ENCODE results near the gene BHLHE41. TPM values are rescaled to one million over a fixed set of nuclear protein-coding genes. Genes with fewer than 3 reads are reported as not detected.

BHLHE41 gene
- total RNA-seq, 1 donor: 4.3 TPM

DNA sequence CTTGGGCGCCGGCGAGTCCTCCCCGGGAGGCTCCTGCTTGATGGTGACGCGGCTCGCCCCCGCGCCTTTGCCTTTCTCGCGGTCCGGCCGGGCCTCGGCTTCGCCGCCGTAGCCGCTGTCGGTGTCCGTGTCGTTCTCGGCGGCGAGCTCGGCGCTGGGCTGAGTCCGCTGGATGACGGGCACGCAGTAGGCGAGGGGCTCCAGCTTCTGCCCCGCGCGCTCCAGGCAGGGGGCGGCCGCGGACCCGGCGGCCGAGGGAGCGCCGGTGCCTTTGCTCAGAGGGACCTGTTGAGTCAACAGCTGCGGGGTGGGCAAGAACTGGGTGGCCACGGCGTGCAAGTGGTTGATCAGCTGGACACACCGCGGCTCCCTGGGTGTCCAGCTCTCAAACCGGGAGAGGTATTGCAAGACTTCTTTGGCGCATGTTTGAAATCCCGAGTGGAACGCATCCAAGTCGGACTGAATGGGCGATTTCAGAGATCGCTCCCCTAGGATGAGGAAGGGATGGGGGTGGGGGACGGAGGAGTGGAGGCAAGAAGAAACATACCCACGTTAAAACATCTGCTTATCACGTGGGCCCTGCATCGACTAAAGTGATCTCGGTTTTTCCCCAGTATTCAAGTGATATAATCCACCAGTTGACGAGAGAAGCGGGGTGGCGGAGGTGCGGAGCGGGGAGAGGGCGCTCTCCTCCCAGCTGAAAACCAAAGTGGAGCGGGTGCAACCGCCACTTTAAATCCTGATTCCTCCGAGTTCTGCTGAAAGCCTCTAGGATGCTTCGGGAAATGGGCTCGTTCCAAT, 2.0 kb downstream of the BHLHE41 start:
- TF ChIP-seq, protein P1, sequence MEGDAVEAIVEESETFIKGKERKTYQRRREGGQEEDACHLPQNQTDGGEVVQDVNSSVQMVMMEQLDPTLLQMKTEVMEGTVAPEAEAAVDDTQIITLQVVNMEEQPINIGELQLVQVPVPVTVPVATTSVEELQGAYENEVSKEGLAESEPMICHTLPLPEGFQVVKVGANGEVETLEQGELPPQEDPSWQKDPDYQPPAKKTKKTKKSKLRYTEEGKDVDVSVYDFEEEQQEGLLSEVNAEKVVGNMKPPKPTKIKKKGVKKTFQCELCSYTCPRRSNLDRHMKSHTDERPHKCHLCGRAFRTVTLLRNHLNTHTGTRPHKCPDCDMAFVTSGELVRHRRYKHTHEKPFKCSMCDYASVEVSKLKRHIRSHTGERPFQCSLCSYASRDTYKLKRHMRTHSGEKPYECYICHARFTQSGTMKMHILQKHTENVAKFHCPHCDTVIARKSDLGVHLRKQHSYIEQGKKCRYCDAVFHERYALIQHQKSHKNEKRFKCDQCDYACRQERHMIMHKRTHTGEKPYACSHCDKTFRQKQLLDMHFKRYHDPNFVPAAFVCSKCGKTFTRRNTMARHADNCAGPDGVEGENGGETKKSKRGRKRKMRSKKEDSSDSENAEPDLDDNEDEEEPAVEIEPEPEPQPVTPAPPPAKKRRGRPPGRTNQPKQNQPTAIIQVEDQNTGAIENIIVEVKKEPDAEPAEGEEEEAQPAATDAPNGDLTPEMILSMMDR (IDR thresholded peaks at IDR 0.05; ENCODE audit: extremely low read depth, low read depth, low read length): peak; percentile 43
- Histone ChIP-seq H3K36me3 (ENCODE audit: insufficient read depth, low read length) (no peaks in the 10 kb centered on the region), H2AFZ (ENCODE audit: low read length) (peak overlapping the region; percentile 83), H3K79me2 (ENCODE audit: insufficient read depth, low read length) (no peaks in the 10 kb centered on the region), H3K27me3 (ENCODE audit: insufficient read depth, low read length) (peaks cover 11% of the 10 kb centered on the region), H3K4me3 (ENCODE audit: insufficient read depth, low read length) (peak overlapping the region; percentile 70), H3K4me1 (ENCODE audit: insufficient read depth, low read length) (peaks cover 19% of the 10 kb centered on the region), H3K9me3 (ENCODE audit: low read depth, low read length) (no peaks in the 10 kb centered on the region), H3K27ac (ENCODE audit: low read depth, low read length) (peak overlapping the region; percentile 62), H3K4me2 (ENCODE audit: insufficient read depth, low read length) (peak overlapping the region; percentile 97), H4K20me1 (ENCODE audit: insufficient read depth, low read length) (no peaks in the 10 kb centered on the region)
- DNase-seq (ENCODE audit: insufficient read length, low spot score, missing footprints): peak; percentile 96

DNA sequence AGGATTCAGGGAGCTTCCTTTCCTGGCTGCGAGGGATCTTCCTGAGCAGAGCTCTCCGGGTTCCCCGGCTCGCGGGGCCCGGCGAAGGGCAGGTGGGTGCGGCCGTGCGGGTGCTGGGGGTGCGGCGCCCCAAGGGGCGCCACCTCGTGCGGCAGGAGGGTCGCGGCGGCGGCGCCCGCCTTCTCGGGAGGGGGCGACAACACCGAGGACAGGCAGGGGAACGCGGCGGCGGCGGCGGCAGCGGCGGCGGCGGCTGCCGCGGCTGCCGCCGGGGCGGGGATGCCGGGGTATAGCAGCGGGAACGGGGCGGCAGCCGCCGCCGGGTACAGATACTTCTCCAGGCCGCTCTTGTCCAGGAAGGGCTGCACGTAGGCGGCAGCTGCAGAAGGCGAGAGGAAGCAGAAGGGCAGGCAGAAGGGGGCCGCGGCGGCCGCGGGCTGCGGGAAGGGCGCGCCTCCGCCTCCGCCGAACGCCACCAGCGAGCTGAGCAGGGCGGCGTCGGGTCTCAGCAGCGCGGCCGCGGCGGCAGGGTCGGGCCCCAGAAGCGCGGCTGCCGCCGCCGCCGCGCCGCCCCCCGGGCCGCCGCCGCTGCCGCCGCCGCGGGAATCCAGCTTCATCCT, 2.7 kb downstream of the BHLHE41 start:
- Histone ChIP-seq H3K4me2 (ENCODE audit: insufficient read depth, low read length) (peak overlapping the region; percentile 97), H3K27me3 (ENCODE audit: insufficient read depth, low read length) (peaks cover 4% of the 10 kb centered on the region), H3K79me2 (ENCODE audit: insufficient read depth, low read length) (no peaks in the 10 kb centered on the region), H3K4me3 (ENCODE audit: insufficient read depth, low read length) (peak overlapping the region; percentile 70), H3K4me1 (ENCODE audit: insufficient read depth, low read length) (peaks cover 19% of the 10 kb centered on the region), H3K36me3 (ENCODE audit: insufficient read depth, low read length) (no peaks in the 10 kb centered on the region), H3K9me3 (ENCODE audit: low read depth, low read length) (no peaks in the 10 kb centered on the region), H3K27ac (ENCODE audit: low read depth, low read length) (no peak overlapping the region), H2AFZ (ENCODE audit: low read length) (peak overlapping the region; percentile 66), H4K20me1 (ENCODE audit: insufficient read depth, low read length) (no peaks in the 10 kb centered on the region)
- TF ChIP-seq, protein P1 (IDR thresholded peaks at IDR 0.05; ENCODE audit: extremely low read depth, low read depth, low read length): no peak
- peak; percentile 87 for DNase-seq (ENCODE audit: insufficient read length, low spot score, missing footprints)

DNA sequence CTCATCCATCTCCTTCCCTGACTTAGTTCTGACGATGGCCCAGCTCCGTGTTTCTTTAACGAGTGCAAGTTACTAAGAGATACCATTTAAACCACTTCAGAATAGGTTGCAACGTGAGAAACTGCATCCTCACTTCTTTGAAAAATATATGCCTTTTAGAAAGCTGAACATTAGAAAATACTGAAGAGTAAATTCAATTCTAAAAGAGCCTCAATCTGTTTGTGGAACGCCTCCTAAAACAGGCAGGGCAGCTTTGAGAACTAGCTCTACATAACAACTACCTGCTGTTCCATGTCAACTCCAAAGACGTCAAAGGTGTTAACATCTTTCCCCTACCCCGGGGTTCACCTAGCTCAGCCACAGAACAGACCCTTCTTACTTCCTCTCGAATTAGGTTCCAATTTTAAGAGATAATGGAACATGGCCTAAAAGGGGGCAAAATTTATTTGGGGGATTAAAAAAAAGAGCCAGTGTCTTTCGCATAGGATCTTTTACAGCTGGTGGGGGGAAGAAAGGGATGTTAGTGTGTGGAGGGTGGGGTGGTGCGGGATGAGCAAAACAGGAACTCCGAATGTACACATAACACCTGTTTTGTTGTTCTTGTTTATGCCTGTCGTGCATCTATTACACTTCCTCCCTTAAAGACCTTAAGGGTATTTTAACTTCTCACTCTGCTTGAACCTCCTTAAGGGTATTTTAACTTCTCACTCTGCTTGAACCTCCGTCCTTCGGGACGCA, 3.3 kb downstream of the BHLHE41 start:
- no peaks in the 10 kb centered on the region for H3K9me3 ChIP-seq (ENCODE audit: low read depth, low read length)
- peak overlapping the region; percentile 66 for H2AFZ ChIP-seq (ENCODE audit: low read length)
- peaks cover 16% of the 10 kb centered on the region for H3K4me1 ChIP-seq (ENCODE audit: insufficient read depth, low read length)
- H3K4me3 ChIP-seq (ENCODE audit: insufficient read depth, low read length): peak overlapping the region; percentile 70
- H3K27ac ChIP-seq (ENCODE audit: low read depth, low read length): no peak overlapping the region
- no peaks in the 10 kb centered on the region for H3K27me3 ChIP-seq (ENCODE audit: insufficient read depth, low read length)
- no peaks in the 10 kb centered on the region for H3K36me3 ChIP-seq (ENCODE audit: insufficient read depth, low read length)
- H4K20me1 ChIP-seq (ENCODE audit: insufficient read depth, low read length): no peaks in the 10 kb centered on the region
- no peak for DNase-seq (ENCODE audit: insufficient read length, low spot score, missing footprints)
- H3K79me2 ChIP-seq (ENCODE audit: insufficient read depth, low read length): no peaks in the 10 kb centered on the region
- H3K4me2 ChIP-seq (ENCODE audit: insufficient read depth, low read length): peak overlapping the region; percentile 97
- TF ChIP-seq, protein P1 (IDR thresholded peaks at IDR 0.05; ENCODE audit: extremely low read depth, low read depth, low read length): no peak

Measured in osteoblast (primary cell).